Progenitor cell of endocrine pancreas (in vitro differentiated cells): ENCODE results near the gene CEACAM18. TPM values are rescaled to one million over a fixed set of nuclear protein-coding genes. Genes with fewer than 3 reads are reported as not detected.

Experiments used
- DNase-seq: peaks from one replicate; pipeline ENCODE4 v3.0.0; 2021; ENCODE audit warnings: low spot score; ENCODE audit not compliant: unreplicated experiment
- H3K27ac Mint-ChIP-seq: 2 replicates; pipeline ENCODE4 v1.8.0; 2021; ENCODE audit warnings: mild to moderate bottlenecking, moderate library complexity, mixed read lengths
- H3K27me3 Mint-ChIP-seq: 2 replicates; pipeline ENCODE4 v1.8.0; 2021; ENCODE audit warnings: mixed read lengths
- H3K36me3 Mint-ChIP-seq: 2 replicates; pipeline ENCODE4 v1.8.0; 2022; ENCODE audit warnings: mixed read lengths; ENCODE audit not compliant: insufficient read depth
- H3K4me1 Mint-ChIP-seq: 2 replicates; pipeline ENCODE4 v1.8.0; 2021; ENCODE audit warnings: low read depth, mixed read lengths
- H3K4me3 Mint-ChIP-seq: 2 replicates; pipeline ENCODE4 v1.8.0; 2021; ENCODE audit warnings: low read depth, mild to moderate bottlenecking, moderate library complexity, mixed read lengths
- H3K9me3 Mint-ChIP-seq: 2 replicates; pipeline ENCODE4 v1.8.0; 2021; ENCODE audit warnings: low read depth, mixed read lengths
- total RNA-seq: library from RNA; stranded (reverse); gene quantifications from 2 replicates; pipeline ENCODE4 v1.2.1, GENCODE V29; 2021
- TF ChIP-seq, protein P1 (sequence below): fragments of 200-600 bp; sonication (generic); IDR thresholded peaks from one replicate; pipeline ENCODE4 v1.5.0; 2021; ENCODE audit warnings: antibody characterized with exemption, mild to moderate bottlenecking; ENCODE audit not compliant: unreplicated experiment

The CEACAM18 gene
- total RNA-seq, 1 donor from 2014 or later: not detected

- Mint-ChIP-seq H3K4me1 (no peaks in the 10 kb centered on the region), H3K4me3 (no peak overlapping the region), H3K27ac (no peak overlapping the region), H3K27me3 (peaks cover 24% of the 10 kb centered on the region), H3K36me3 (no peaks in the 10 kb centered on the region), H3K9me3 (no peaks in the 10 kb centered on the region)
- TF ChIP-seq, protein P1, sequence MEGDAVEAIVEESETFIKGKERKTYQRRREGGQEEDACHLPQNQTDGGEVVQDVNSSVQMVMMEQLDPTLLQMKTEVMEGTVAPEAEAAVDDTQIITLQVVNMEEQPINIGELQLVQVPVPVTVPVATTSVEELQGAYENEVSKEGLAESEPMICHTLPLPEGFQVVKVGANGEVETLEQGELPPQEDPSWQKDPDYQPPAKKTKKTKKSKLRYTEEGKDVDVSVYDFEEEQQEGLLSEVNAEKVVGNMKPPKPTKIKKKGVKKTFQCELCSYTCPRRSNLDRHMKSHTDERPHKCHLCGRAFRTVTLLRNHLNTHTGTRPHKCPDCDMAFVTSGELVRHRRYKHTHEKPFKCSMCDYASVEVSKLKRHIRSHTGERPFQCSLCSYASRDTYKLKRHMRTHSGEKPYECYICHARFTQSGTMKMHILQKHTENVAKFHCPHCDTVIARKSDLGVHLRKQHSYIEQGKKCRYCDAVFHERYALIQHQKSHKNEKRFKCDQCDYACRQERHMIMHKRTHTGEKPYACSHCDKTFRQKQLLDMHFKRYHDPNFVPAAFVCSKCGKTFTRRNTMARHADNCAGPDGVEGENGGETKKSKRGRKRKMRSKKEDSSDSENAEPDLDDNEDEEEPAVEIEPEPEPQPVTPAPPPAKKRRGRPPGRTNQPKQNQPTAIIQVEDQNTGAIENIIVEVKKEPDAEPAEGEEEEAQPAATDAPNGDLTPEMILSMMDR: peak; percentile 37
- DNase-seq: no peak
Measured at GRCh38 chr19:51511353-51511752, 33.0 kb downstream of the CEACAM18 start.

- Mint-ChIP-seq H3K27ac (no peak overlapping the region), H3K36me3 (no peaks in the 10 kb centered on the region), H3K9me3 (peaks cover 4% of the 10 kb centered on the region), H3K27me3 (peaks cover 27% of the 10 kb centered on the region), H3K4me1 (no peaks in the 10 kb centered on the region), H3K4me3 (no peak overlapping the region)
- DNase-seq: no peak
- TF ChIP-seq, protein P1: no peak
Measured at GRCh38 chr19:51513968-51514367, 35.6 kb downstream of the CEACAM18 start.

GRCh38 chr19:51514866-51515481 lies 36.6 kb downstream of the CEACAM18 start:
- no peak for DNase-seq
- H3K9me3 Mint-ChIP-seq: peaks cover 4% of the 10 kb centered on the region
- H3K27ac Mint-ChIP-seq: no peak overlapping the region
- H3K36me3 Mint-ChIP-seq: no peaks in the 10 kb centered on the region
- no peak overlapping the region for H3K4me3 Mint-ChIP-seq
- peaks cover 27% of the 10 kb centered on the region for H3K27me3 Mint-ChIP-seq
- TF ChIP-seq, protein P1: peak; percentile 74
- H3K4me1 Mint-ChIP-seq: no peaks in the 10 kb centered on the region

GRCh38 chr19:51520728-51521127 lies 42.4 kb downstream of the CEACAM18 start:
- TF ChIP-seq, protein P1: no peak
- H3K27me3 Mint-ChIP-seq: peaks cover 15% of the 10 kb centered on the region
- H3K4me3 Mint-ChIP-seq: no peak overlapping the region
- no peaks in the 10 kb centered on the region for H3K4me1 Mint-ChIP-seq
- H3K27ac Mint-ChIP-seq: no peak overlapping the region
- no peak for DNase-seq
- peaks cover 7% of the 10 kb centered on the region for H3K9me3 Mint-ChIP-seq
- no peaks in the 10 kb centered on the region for H3K36me3 Mint-ChIP-seq

GRCh38 chr19:51521357-51521756 lies 43.0 kb downstream of the CEACAM18 start:
- H3K27me3 Mint-ChIP-seq: peaks cover 17% of the 10 kb centered on the region
- H3K27ac Mint-ChIP-seq: no peak overlapping the region
- H3K36me3 Mint-ChIP-seq: no peaks in the 10 kb centered on the region
- TF ChIP-seq, protein P1: no peak
- peaks cover 7% of the 10 kb centered on the region for H3K9me3 Mint-ChIP-seq
- H3K4me1 Mint-ChIP-seq: no peaks in the 10 kb centered on the region
- no peak for DNase-seq
- H3K4me3 Mint-ChIP-seq: no peak overlapping the region
